ENCODE data around the gene FREY1. TPM values are rescaled to one million over a fixed set of nuclear protein-coding genes. Genes with fewer than 3 reads are reported as not detected.

FREY1 gene
- total RNA-seq, 1 donor from 2014 or later, result 1.1 TPM

DNA sequence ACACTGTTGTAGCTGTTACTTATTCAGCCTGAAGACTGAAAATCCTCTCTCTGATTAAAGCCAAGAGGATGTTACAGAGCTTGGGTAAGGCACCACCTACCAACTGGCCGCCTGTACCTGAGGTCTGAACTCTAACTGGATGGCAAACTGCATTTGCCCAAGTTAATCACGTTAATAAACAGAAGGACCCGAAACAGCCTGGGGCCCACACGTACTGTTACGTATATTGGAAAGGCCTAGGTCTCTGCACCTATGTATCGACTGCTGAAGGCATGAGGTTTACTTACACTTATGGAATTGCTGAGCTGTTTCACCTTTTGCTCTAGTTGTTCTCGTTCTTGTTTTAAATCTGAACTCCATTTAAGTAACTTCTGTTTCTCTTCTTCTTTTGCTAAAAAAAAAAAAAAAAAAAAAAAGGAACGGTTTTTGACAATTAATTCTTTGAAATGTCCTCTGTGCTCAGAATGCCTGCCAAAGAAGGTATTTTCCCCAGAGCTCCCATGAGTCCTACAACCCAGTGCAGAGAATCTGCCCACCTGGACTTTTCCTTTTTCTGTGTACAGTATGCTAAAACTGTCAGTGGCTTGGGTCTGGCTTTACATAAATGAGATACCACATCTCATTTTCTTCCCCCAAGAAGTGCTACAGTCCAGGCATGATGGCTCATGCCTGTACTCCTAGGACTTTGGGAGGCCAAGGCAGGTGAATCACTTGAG, 28.4 kb upstream of the FREY1 start:
- peaks cover 15% of the 10 kb centered on the region for H3K36me3 Mint-ChIP-seq (ENCODE audit: low read depth, unreplicated experiment)
- H3K27me3 Mint-ChIP-seq (ENCODE audit: unreplicated experiment), result peaks cover 5% of the 10 kb centered on the region
- H3K27ac Mint-ChIP-seq (ENCODE audit: unreplicated experiment), result no peak overlapping the region
- TF ChIP-seq, protein P1, sequence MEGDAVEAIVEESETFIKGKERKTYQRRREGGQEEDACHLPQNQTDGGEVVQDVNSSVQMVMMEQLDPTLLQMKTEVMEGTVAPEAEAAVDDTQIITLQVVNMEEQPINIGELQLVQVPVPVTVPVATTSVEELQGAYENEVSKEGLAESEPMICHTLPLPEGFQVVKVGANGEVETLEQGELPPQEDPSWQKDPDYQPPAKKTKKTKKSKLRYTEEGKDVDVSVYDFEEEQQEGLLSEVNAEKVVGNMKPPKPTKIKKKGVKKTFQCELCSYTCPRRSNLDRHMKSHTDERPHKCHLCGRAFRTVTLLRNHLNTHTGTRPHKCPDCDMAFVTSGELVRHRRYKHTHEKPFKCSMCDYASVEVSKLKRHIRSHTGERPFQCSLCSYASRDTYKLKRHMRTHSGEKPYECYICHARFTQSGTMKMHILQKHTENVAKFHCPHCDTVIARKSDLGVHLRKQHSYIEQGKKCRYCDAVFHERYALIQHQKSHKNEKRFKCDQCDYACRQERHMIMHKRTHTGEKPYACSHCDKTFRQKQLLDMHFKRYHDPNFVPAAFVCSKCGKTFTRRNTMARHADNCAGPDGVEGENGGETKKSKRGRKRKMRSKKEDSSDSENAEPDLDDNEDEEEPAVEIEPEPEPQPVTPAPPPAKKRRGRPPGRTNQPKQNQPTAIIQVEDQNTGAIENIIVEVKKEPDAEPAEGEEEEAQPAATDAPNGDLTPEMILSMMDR (IDR thresholded peaks at IDR 0.05; ENCODE audit: unreplicated experiment), result no peak
- no peak overlapping the region for H3K4me3 Mint-ChIP-seq (ENCODE audit: unreplicated experiment)
- no peak for DNase-seq (ENCODE audit: low spot score)
- no peaks in the 10 kb centered on the region for H3K4me1 Mint-ChIP-seq (ENCODE audit: unreplicated experiment)
- no peaks in the 10 kb centered on the region for H3K9me3 Mint-ChIP-seq (ENCODE audit: unreplicated experiment)

DNA sequence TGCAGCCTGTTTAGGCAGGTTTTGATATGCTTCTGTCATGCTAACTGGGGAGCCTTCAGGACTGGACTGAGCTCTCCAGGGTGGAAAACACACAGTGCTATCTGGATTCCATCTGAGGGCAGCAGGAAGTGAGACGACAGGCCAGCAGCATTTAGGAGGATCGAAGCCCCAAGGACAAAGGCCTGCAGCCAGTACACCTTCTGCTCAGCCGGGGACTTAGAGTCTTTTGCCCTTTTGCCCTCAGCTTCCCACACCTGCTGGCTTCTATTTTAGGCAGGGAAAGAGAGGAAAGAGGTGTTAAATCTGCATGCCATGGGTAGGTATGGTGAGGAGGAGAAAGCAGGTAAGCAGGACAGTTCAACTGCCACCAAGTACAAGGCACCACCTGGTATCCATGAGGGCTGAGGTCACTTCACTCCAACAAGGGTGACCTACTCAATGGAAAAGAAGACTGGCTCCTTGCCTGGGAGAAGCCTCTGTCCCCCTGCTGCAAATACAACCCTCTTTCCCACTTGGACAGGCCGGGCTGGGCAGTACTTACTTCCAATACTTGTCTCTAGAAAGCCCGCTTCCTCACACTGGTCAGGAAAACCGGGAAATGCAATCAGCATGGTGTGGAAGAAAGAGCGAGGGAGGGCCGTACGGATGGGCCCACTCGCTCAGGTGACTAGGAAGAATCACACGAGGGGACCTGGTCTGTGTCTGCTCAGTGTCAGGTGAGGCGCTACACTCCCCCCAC, 27.7 kb upstream of the FREY1 start:
- Mint-ChIP-seq H3K4me3 (ENCODE audit: unreplicated experiment) (no peak overlapping the region), H3K36me3 (ENCODE audit: low read depth, unreplicated experiment) (peaks cover 19% of the 10 kb centered on the region), H3K9me3 (ENCODE audit: unreplicated experiment) (no peaks in the 10 kb centered on the region), H3K27ac (ENCODE audit: unreplicated experiment) (no peak overlapping the region), H3K4me1 (ENCODE audit: unreplicated experiment) (no peaks in the 10 kb centered on the region), H3K27me3 (ENCODE audit: unreplicated experiment) (peaks cover 7% of the 10 kb centered on the region)
- DNase-seq (ENCODE audit: low spot score), result no peak
- TF ChIP-seq, protein P1 (IDR thresholded peaks at IDR 0.05; ENCODE audit: unreplicated experiment), result no peak

DNA sequence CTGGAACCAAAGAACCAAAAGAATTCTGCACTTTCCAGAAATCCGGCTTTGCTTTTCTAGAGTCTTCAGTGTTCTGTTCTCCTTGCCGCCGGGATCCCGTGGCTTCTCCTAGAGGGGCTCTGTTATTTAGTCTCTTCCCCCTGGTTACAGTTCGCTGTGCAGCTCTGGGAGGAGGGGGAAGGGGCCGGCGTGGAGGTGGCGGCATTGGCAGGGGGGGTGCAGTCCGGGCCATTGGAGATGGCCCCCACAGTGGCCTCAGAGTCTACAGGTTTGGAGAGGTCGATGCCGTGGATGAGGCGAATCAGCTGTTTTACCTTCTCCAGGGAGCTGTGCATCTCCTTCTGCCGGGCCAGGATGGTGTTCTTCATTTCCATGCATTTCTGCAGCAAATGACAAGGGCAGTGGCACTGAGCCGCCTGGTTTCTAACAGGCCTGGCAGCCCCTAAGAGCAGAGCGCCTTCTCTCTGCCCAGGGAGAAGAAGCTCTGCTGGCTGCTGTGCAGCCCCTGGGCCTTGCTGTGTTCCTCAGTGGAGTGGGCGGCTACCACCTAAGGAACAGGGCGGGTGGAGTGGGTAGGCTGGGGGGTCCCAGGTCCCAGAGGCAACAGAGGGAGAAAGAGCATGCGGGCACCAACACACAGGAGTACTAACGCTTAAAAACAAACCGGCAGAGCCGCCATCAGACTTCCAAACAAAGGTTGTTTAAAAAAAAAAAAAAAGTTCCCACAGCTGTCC, 26.9 kb upstream of the FREY1 start:
- Mint-ChIP-seq H3K36me3 (ENCODE audit: low read depth, unreplicated experiment) (peaks cover 20% of the 10 kb centered on the region), H3K27me3 (ENCODE audit: unreplicated experiment) (peaks cover 10% of the 10 kb centered on the region), H3K4me3 (ENCODE audit: unreplicated experiment) (no peak overlapping the region), H3K4me1 (ENCODE audit: unreplicated experiment) (no peaks in the 10 kb centered on the region), H3K9me3 (ENCODE audit: unreplicated experiment) (no peaks in the 10 kb centered on the region), H3K27ac (ENCODE audit: unreplicated experiment) (no peak overlapping the region)
- DNase-seq (ENCODE audit: low spot score), result no peak
- TF ChIP-seq, protein P1 (IDR thresholded peaks at IDR 0.05; ENCODE audit: unreplicated experiment), result no peak

DNA sequence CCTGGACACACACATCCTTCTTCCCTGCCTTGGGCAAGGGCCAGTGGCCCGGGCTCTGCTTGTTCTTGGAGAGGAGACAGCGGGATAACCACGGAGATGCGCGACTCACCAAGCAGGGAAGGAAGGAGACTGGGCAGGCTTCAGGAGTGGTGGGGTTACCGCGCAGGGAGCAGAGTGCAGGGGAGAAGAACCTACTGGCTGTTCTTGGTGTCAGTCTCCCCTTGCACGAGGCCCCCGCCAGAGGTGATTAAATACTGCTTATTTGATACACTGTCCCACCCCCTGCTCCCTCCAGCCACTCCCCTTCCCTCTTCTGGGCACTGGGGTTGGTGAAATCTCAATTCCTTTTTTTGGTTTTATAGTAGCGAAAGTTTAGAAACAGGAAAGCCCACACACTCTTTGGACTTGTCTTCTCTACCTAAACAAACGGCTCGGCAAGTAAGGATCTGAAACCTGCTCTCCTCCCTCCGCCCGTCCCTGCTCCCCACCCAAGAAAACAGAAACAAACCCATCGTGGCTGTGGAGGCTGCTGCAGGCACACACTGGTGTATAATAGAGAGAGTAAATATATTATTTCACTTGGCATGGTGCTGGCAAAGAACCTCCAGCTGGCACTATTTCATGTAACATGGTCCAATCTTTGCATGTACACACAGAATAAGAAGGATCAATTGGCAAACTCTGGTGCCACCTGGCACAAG, 26.2 kb upstream of the FREY1 start:
- H3K27ac Mint-ChIP-seq (ENCODE audit: unreplicated experiment), result no peak overlapping the region
- H3K36me3 Mint-ChIP-seq (ENCODE audit: low read depth, unreplicated experiment), result peaks cover 20% of the 10 kb centered on the region
- TF ChIP-seq, protein P1 (IDR thresholded peaks at IDR 0.05; ENCODE audit: unreplicated experiment), result no peak
- H3K9me3 Mint-ChIP-seq (ENCODE audit: unreplicated experiment), result no peaks in the 10 kb centered on the region
- H3K27me3 Mint-ChIP-seq (ENCODE audit: unreplicated experiment), result peaks cover 12% of the 10 kb centered on the region
- DNase-seq (ENCODE audit: low spot score), result no peak
- no peaks in the 10 kb centered on the region for H3K4me1 Mint-ChIP-seq (ENCODE audit: unreplicated experiment)
- no peak overlapping the region for H3K4me3 Mint-ChIP-seq (ENCODE audit: unreplicated experiment)

All from endothelial cell (in vitro differentiated cells).